Esophagus squamous epithelium (tissue), 5 donors: ENCODE measurements around the gene TRIM15. TPM values are rescaled to one million over a fixed set of nuclear protein-coding genes. Genes with fewer than 3 reads are reported as not detected.

Experiments
- DNase-seq: peaks from one replicate; lab custom pipeline; 2025; lab: John Stamatoyannopoulos, UW
- H3K27ac ChIP-seq, 4 donors: fragments of 200-600 bp; sonication (generic); one replicate each; pipeline ENCODE4 v1.5.1; 2016 to 2019; ENCODE audit warnings: mild to moderate bottlenecking in 1 of 4
- H3K27me3 ChIP-seq, 4 donors: fragments of 200-600 bp; sonication (generic); 1 replicate in 3 of 4; 2 replicates in 1 of 4; pipeline versions ENCODE4 v1.5.1 to v1.6.0; 2017 to 2021; ENCODE audit warnings: antibody characterized with exemption in 1 of 4
- H3K36me3 ChIP-seq, 3 donors: fragments of 200-600 bp; sonication (generic); one replicate each; pipeline ENCODE4 v1.5.1; 2016 to 2019
- H3K4me1 ChIP-seq, 3 donors: fragments of 200-600 bp; sonication (generic); one replicate each; pipeline ENCODE4 v1.5.1; 2017 to 2019
- H3K4me3 ChIP-seq, 4 donors: fragments of 200-600 bp; sonication (generic); 1 replicate in 3 of 4; 2 replicates in 1 of 4; pipeline ENCODE4 v1.5.1; 2016 to 2019; ENCODE audit warnings: mild to moderate bottlenecking in 2 of 4, moderate library complexity in 1 of 4
- H3K9me3 ChIP-seq, 3 donors: fragments of 200-600 bp; sonication (generic); one replicate each; pipeline ENCODE4 v1.5.1; 2016 to 2019
- CTCF ChIP-seq, 6 experiments: fragments of 450-650 bp in 4 of 6; fragments of 200-600 bp in 2 of 6; sonication (generic) in 2 of 6; IDR thresholded peaks; one replicate each; pipeline ENCODE4 v1.5.1; 2016 to 2019; ENCODE audit warnings: antibody characterized with exemption in 6 of 6, mild to moderate bottlenecking in 4 of 6, moderate library complexity in 4 of 6
- POLR2A ChIP-seq, 4 donors: fragments of 450-650 bp; IDR thresholded peaks; one replicate each; pipeline ENCODE4 v1.6.1; 2017; ENCODE audit warnings: antibody characterized with exemption in 4 of 4, mild to moderate bottlenecking in 4 of 4, moderate library complexity in 3 of 4
- WGBS, 2 donors: methylation state at CpG; one replicate each; pipeline ENCODE4 v1.1.5; 2018; 5-methylcytosine and 5-hydroxymethylcytosine counted together
- intact Hi-C: fragments of 100-400 bp; cut with DNase I; formaldehyde crosslinking; loops from one replicate; pipeline ENCODE4 v1.15.0; 2022
- total RNA-seq, 4 donors: library from RNA; depleted of rRNA; stranded (reverse); fragments of >200 nt; gene quantifications; one replicate each; pipeline ENCODE4 v1.1.0, GENCODE V29; 2016
- donor health status: DM: yes; HTN: yes; CAD: no.

TRIM15 gene
- total RNA-seq, 4 donors from 2014 or later = not detected

- H3K4me1 ChIP-seq = peaks cover 0 to 21% (median 2%) of the 10 kb centered on the region in 3 donors
- no peak overlapping the region for H3K27ac ChIP-seq
- peaks cover 0 to 49% (median 0%) of the 10 kb centered on the region in 4 donors for H3K27me3 ChIP-seq
- no peak for TF ChIP-seq POLR2A (IDR thresholded peaks at IDR 0.05)
- no peak for TF ChIP-seq CTCF (IDR thresholded peaks at IDR 0.05)
- intact Hi-C loops = no loop called here
- no peaks in the 10 kb centered on the region for H3K36me3 ChIP-seq
- H3K9me3 ChIP-seq = no peaks in the 10 kb centered on the region
- 53 to 58% methylated on average over 3 of the region's 3 CpGs for WGBS, 2 donors
- H3K4me3 ChIP-seq = no peak overlapping the region
- no peak for DNase-seq
Measured at GRCh38 chr6:30151580-30151979, 11.8 kb upstream of the TRIM15 start.

GRCh38 chr6:30152016-30152673 lies 11.2 kb upstream of the TRIM15 start:
- 54 to 56% methylated on average over 4 of the region's 4 CpGs for WGBS, 2 donors
- Histone ChIP-seq H3K27me3 (peaks cover 0 to 49% (median 0%) of the 10 kb centered on the region in 4 donors), H3K4me1 (peaks cover 0 to 23% (median 6%) of the 10 kb centered on the region in 3 donors), H3K9me3 (no peaks in the 10 kb centered on the region), H3K27ac (no peak overlapping the region), H3K4me3 (no peak overlapping the region), H3K36me3 (no peaks in the 10 kb centered on the region)
- intact Hi-C loops = no loop called here
- DNase-seq = no peak
- no peak for TF ChIP-seq POLR2A (IDR thresholded peaks at IDR 0.05)
- no peak for TF ChIP-seq CTCF (IDR thresholded peaks at IDR 0.05)

- Histone ChIP-seq H3K27ac (no peak overlapping the region), H3K36me3 (no peaks in the 10 kb centered on the region), H3K4me3 (no peak overlapping the region), H3K4me1 (peaks cover 0 to 23% (median 6%) of the 10 kb centered on the region in 3 donors), H3K9me3 (no peaks in the 10 kb centered on the region), H3K27me3 (peaks cover 0 to 44% (median 0%) of the 10 kb centered on the region in 4 donors)
- intact Hi-C loops = no loop called here
- 87 to 93% methylated on average over 2 to 3 of the region's 3 CpGs for WGBS, 2 donors
- TF ChIP-seq CTCF (IDR thresholded peaks at IDR 0.05) (no peak), POLR2A (IDR thresholded peaks at IDR 0.05) (no peak)
- no peak for DNase-seq
Measured at GRCh38 chr6:30152910-30153610, 10.3 kb upstream of the TRIM15 start.

GRCh38 chr6:30154061-30154460 lies 9.3 kb upstream of the TRIM15 start:
- Histone ChIP-seq H3K9me3 (no peaks in the 10 kb centered on the region), H3K4me3 (no peak overlapping the region), H3K27me3 (peaks cover 0 to 48% (median 0%) of the 10 kb centered on the region in 4 donors), H3K36me3 (no peaks in the 10 kb centered on the region), H3K4me1 (peaks cover 0 to 23% (median 6%) of the 10 kb centered on the region in 3 donors), H3K27ac (no peak overlapping the region)
- TF ChIP-seq CTCF (IDR thresholded peaks at IDR 0.05) (no peak), POLR2A (IDR thresholded peaks at IDR 0.05) (no peak)
- DNase-seq = no peak
- WGBS, 2 donors = 83 to 88% methylated on average over 8 to 14 of the region's 17 CpGs
- intact Hi-C loops = no loop called here
